Activated T-helper 9 cell treated with anti-CD3 and anti-CD28 coated beads, Interleukin-2, amount 50 U/mL, for 16 hours (primary cell): Measurements from ENCODE around the gene ASB10.

ENCODE experiments used
- DNase-seq: peaks from one replicate; pipeline ENCODE4 v3.0.0-alpha.2; 2020; ENCODE audit warnings: low read depth

Gene ASB10

GRCh38 chr7:151210087-151210854 lies 23.2 kb upstream of the ASB10 start, which contains the start of gene H2BK1:
Gene H2BK1, minus strand, starts transcription at chr7:151210488. Its CDS starts 170 bp downstream, at chr7:151210318.
- no peak for DNase-seq

- DNase-seq, result no peak
Measured at GRCh38 chr7:151209588-151209987, 22.5 kb upstream of the ASB10 start.

GRCh38 chr7:151208253-151208862 lies 21.3 kb upstream of the ASB10 start:
- DNase-seq, result no peak

GRCh38 chr7:151207804-151208203 lies 20.8 kb upstream of the ASB10 start:
- DNase-seq, result no peak

GRCh38 chr7:151207315-151207714 lies 20.3 kb upstream of the ASB10 start:
- DNase-seq, result no peak

GRCh38 chr7:151206914-151207313 lies 19.9 kb upstream of the ASB10 start:
- no peak for DNase-seq

GRCh38 chr7:151205730-151206129 lies 18.7 kb upstream of the ASB10 start:
- no peak for DNase-seq

- DNase-seq, result no peak
Measured at GRCh38 chr7:151204383-151205032, 17.5 kb upstream of the ASB10 start.

GRCh38 chr7:151202836-151203235 lies 15.8 kb upstream of the ASB10 start:
- DNase-seq, result no peak

- DNase-seq, result no peak
Measured at GRCh38 chr7:151201751-151202150, 14.7 kb upstream of the ASB10 start.

- DNase-seq, result no peak
Measured at GRCh38 chr7:151201344-151201743, 14.3 kb upstream of the ASB10 start.

- DNase-seq, result no peak
Measured at GRCh38 chr7:151198945-151199848, 12.1 kb upstream of the ASB10 start.

- DNase-seq, result no peak
Measured at GRCh38 chr7:151197932-151198331, 10.9 kb upstream of the ASB10 start.

GRCh38 chr7:151195616-151196450 lies 8.8 kb upstream of the ASB10 start:
- DNase-seq, result no peak

GRCh38 chr7:151194188-151194587 lies 7.1 kb upstream of the ASB10 start:
- no peak for DNase-seq

GRCh38 chr7:151193203-151193978 lies 6.3 kb upstream of the ASB10 start:
- DNase-seq, result no peak

GRCh38 chr7:151192002-151192539 lies 5.0 kb upstream of the ASB10 start:
- DNase-seq, result no peak

- no peak for DNase-seq
Measured at GRCh38 chr7:151191544-151191943, 4.5 kb upstream of the ASB10 start.

- DNase-seq, result no peak
Measured at GRCh38 chr7:151189038-151189437, 2.0 kb upstream of the ASB10 start.

GRCh38 chr7:151188252-151188542 lies 1.1 kb upstream of the ASB10 start:
- DNase-seq, result no peak
